Measurements from ENCODE around the gene MMADHC. TPM values are rescaled to one million over a fixed set of nuclear protein-coding genes. Genes with fewer than 3 reads are reported as not detected.

MMADHC gene
- total and polyA plus RNA-seq, 8 donors = 34.1 to 129 (median 70.5) TPM

- intact Hi-C loops (cut with DNase I; ENCODE audit: low total_unique reads) = no loop called here
- TF ChIP-seq POLR2AphosphoS5 (IDR thresholded peaks at IDR 0.05) (no peak), CTCF (IDR thresholded peaks at IDR 0.05) (no peak), EP300 (IDR thresholded peaks at IDR 0.05) (no peak), POLR2A (IDR thresholded peaks at IDR 0.05) (no peak)
- DNase-seq = no peak
Measured at GRCh38 chr2:149575752-149576151, 11.8 kb downstream of the MMADHC start.

GRCh38 chr2:149575277-149575676 is 12.3 kb downstream of the MMADHC start:
- peaks cover 32 to 95% (median 89%) of the 10 kb centered on the region in 4 donors for H3K36me3 ChIP-seq

More at GRCh38 chr2:149575752-149576151, 11.8 kb downstream of the MMADHC start:
- Histone ChIP-seq H3K27ac (no peak overlapping the region), H3K36me3 (peaks cover 32 to 96% (median 89%) of the 10 kb centered on the region in 4 donors), H3K4me1 (peaks cover 0 to 62% (median 22%) of the 10 kb centered on the region in 4 donors), H3K27me3 (no peaks in the 10 kb centered on the region), H3K9me3 (no peaks in the 10 kb centered on the region), H3K4me3 (no peak overlapping the region)
- 74 to 85% (median 78%) methylated on average over 2 of the region's 2 CpGs for WGBS, 5 donors

GRCh38 chr2:149573760-149574159 is 13.8 kb downstream of the MMADHC start:
- Histone ChIP-seq H3K4me1 (peaks cover 0 to 45% (median 15%) of the 10 kb centered on the region in 4 donors), H3K27ac (no peak overlapping the region), H3K4me3 (no peak overlapping the region), H3K9me3 (no peaks in the 10 kb centered on the region), H3K27me3 (no peaks in the 10 kb centered on the region), H3K36me3 (peaks cover 24 to 95% (median 89%) of the 10 kb centered on the region in 4 donors)
- no peak for DNase-seq
- TF ChIP-seq POLR2A (IDR thresholded peaks at IDR 0.05) (no peak), POLR2AphosphoS5 (IDR thresholded peaks at IDR 0.05) (no peak), CTCF (IDR thresholded peaks at IDR 0.05) (peak in 2 of 7 experiments; percentile 9 to 17)
- intact Hi-C loops (cut with DNase I; ENCODE audit: low total_unique reads) = no loop called here
- 20 to 43% (median 33%) methylated on average over 2 of the region's 2 CpGs for WGBS, 5 donors

More at GRCh38 chr2:149575277-149575676, 12.3 kb downstream of the MMADHC start:
- H3K27ac ChIP-seq = no peak overlapping the region
- TF ChIP-seq CTCF (IDR thresholded peaks at IDR 0.05) = no peak
- TF ChIP-seq POLR2AphosphoS5 (IDR thresholded peaks at IDR 0.05) = no peak
- no peak for TF ChIP-seq EP300 (IDR thresholded peaks at IDR 0.05)
- no peak for TF ChIP-seq POLR2A (IDR thresholded peaks at IDR 0.05)
- intact Hi-C loops (cut with DNase I; ENCODE audit: low total_unique reads) = no loop called here
- peaks cover 0 to 57% (median 20%) of the 10 kb centered on the region in 4 donors for H3K4me1 ChIP-seq
- H3K27me3 ChIP-seq = no peaks in the 10 kb centered on the region
- DNase-seq = no peak
- H3K9me3 ChIP-seq = no peaks in the 10 kb centered on the region
- no peak overlapping the region for H3K4me3 ChIP-seq

GRCh38 chr2:149572102-149572953 is 15.2 kb downstream of the MMADHC start:
- peaks cover 0 to 35% (median 13%) of the 10 kb centered on the region in 4 donors for H3K4me1 ChIP-seq
- WGBS, 5 donors = 64 to 83% (median 77%) methylated on average over 6 of the region's 6 CpGs
- no peaks in the 10 kb centered on the region for H3K27me3 ChIP-seq
- peak overlapping the region in 2 of 5 donors; percentile 13 to 46 for H3K27ac ChIP-seq
- no peak overlapping the region for H3K4me3 ChIP-seq
- peaks cover 23 to 95% (median 89%) of the 10 kb centered on the region in 4 donors for H3K36me3 ChIP-seq
- no peak for TF ChIP-seq CTCF (IDR thresholded peaks at IDR 0.05)
- no peak for TF ChIP-seq EP300 (IDR thresholded peaks at IDR 0.05)
- no peak for TF ChIP-seq POLR2A (IDR thresholded peaks at IDR 0.05)
- TF ChIP-seq POLR2AphosphoS5 (IDR thresholded peaks at IDR 0.05) = no peak
- intact Hi-C loops (cut with DNase I; ENCODE audit: low total_unique reads) = no loop called here
- no peak for DNase-seq
- H3K9me3 ChIP-seq = no peaks in the 10 kb centered on the region
